ENCODE results near the gene GNPTAB.

GRCh38 chr12:101777485-101777884 is 53.3 kb downstream of the GNPTAB start:
- TF ChIP-seq CTCF (IDR thresholded peaks at IDR 0.05; ENCODE audit: low read depth, low read length) (no peak), EZH2phosphoT487 (IDR thresholded peaks at IDR 0.05; ENCODE audit: low read depth) (no peak)
